MM.1S (cell line): ENCODE data around the gene FRK.

ENCODE experiments used
- CTCF ChIP-seq: fragments of 300-600 bp; sonication (generic); IDR thresholded peaks from 2 replicates; pipeline ENCODE4 v1.5.1; 2016; ENCODE audit warnings: antibody characterized with exemption, low read length, mixed read lengths
- EZH2 ChIP-seq: fragments of 300-600 bp; sonication (generic); optimal IDR thresholded peaks from 2 replicates; pipeline ENCODE3; 2017; ENCODE audit warnings: low read depth, mild to moderate bottlenecking, antibody characterized with exemption, low read length, mixed read lengths

- no peak for TF ChIP-seq EZH2
- no peak for TF ChIP-seq CTCF
Observed at GRCh38 chr6:116049321-116049720, 11.4 kb downstream of the FRK start.
